GM21390 (cell line): ENCODE data around the gene LRRC41.
"Not testable (repeated sequence)": the region's sequence is repeated elsewhere in the genome, so short reads cannot be mapped to it uniquely, and the experiment has no call there.

ENCODE experiments used
- ATAC-seq: cut with Tn5 transposase; IDR thresholded peaks from one replicate; pipeline ENCODE4 v1.9.1; 2021; ENCODE audit not compliant: unreplicated experiment

Gene LRRC41

GRCh38 chr1:46328182-46328581, 24.8 kb upstream of the LRRC41 start:
- ATAC-seq = not testable (repeated sequence)

DNA sequence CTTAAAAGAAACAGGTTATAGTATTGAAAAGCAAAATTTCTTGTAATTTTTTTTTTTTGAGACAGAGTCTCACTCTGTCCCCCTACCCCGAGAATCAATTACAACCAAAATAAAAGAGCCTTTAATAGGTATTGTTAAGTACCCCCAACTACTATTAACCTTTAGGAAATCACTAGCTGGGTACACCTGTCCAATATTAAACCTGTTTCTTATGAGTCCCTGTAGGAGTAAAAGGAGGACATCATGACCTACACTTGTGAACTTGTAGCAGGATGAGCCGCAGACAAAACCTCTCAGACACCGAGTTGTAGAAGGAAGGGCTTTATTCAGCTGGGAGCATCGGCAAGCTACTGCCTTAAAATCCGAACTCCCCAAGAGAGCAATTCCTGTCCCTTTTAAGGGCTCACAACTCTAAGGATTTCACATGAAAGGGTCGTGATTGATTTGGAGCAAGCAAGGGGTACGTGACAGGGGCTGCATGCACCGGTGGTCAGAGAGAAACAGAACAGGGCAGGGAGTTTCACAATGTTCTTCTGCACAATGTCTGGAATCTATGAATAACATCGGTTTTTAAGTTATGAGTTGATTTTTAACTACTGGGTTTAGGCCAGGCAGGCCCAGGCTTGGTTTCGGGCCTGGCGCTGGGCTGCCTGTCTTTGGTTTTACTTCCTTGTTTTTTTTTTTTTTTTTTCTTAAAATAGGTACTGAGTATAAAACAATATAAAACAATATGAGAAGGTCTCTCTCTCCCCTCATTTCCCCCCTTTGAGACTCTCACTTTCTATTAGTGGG, 22.1 kb upstream of the LRRC41 start:
- peak; percentile 56 for ATAC-seq

DNA sequence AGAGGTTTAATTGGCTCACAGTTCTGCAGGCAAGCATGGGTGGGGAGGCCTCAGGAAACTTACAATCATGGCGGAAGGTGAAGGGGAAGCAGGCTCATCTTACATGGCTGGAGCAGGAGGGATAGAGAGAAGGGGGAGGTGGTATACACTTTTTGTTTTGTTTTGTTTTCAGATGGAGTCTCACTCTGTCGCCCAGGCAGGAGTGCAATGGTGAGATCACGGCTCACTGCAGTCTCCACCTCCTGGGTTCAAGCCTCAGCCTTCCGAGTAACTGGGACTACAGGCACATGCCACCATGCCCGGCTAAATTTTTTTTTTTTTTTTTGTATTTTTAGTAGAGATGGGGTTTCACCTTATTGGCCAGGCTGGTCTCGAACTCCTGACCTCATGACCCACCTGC, 18.8 kb upstream of the LRRC41 start:
- ATAC-seq = not testable (repeated sequence)

DNA sequence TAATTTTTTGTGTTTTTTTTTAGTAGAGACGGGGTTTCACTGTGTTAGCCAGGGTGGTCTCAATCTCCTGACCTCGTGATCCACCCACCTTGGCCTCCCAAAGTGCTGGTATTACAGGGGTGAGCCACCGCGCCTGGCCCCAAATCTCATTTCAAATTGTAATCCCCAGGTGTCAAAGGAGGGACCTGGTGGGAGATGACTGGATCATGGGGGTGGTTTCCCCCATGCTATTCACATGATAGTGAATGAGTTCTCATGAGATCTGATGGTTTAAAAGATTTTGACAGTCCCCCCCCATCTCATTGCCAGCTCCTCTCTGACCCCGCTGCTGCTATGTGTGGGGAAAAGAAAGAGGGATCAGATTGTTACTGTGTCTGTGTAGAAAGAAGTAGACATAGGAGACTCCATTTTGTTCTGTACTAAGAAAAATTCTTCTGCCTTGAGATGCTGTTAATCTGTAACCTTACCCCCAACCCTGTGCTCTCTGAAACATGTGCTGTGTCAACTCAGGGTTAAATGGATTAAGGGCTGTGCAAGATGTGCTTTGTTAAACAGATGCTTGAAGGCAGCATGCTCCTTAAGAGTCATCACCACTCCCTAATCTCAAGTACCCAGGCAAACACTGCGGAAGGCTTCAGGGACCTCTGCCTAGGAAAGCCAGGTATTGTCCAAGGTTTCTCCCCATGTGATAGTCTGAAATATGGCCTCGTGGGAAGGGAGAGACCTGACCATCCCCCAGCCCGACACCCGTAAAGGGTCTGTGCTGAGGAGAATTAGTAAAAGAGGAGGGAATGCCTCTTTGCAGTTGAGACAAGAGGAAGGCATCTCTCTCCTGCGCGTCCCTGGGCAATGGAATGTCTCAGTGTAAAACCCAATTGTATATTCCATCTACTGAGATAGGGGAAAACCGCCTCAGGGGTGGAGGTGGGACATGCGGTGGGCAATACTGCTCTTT, 16.8 kb upstream of the LRRC41 start:
- ATAC-seq = not testable (repeated sequence)

DNA sequence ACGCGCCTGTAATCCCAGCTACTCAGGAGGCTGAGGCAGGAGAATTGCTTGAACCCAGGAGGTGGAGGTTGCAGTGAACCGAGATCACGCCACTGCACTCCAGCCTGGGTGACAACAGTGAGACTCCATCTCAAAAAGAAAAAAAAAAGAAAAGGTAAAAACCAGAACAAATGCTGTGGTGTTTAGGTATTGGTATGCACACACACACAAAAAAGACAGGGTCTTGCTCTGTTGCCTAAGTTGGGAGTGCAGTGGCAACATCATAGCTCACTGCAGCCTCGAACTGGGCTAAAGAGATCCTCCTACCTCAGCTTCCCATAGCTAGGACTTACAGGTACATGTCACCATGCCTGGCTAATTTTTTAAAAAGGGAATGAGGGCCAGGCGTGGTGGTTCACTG, 15.9 kb upstream of the LRRC41 start:
- not testable (repeated sequence) for ATAC-seq

DNA sequence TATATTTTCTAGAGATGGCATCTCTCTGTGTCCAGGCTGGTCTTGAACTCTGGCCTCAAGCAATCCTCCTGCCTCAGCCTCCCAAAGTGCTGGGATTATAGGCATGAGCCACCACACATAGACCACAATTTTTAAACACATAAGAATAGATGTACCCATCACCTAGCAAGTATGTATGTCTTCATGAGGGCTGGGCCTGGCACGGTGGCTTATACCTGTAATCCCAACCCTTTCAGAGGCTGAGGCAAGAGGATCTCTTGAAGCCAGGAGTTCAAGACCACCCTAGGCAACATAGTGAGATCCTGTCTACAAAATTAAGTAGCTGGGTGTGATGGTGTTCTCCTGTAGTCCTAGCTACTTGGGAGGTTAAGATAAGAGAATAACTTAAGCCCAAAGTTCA, 13.9 kb upstream of the LRRC41 start:
- ATAC-seq = no peak

DNA sequence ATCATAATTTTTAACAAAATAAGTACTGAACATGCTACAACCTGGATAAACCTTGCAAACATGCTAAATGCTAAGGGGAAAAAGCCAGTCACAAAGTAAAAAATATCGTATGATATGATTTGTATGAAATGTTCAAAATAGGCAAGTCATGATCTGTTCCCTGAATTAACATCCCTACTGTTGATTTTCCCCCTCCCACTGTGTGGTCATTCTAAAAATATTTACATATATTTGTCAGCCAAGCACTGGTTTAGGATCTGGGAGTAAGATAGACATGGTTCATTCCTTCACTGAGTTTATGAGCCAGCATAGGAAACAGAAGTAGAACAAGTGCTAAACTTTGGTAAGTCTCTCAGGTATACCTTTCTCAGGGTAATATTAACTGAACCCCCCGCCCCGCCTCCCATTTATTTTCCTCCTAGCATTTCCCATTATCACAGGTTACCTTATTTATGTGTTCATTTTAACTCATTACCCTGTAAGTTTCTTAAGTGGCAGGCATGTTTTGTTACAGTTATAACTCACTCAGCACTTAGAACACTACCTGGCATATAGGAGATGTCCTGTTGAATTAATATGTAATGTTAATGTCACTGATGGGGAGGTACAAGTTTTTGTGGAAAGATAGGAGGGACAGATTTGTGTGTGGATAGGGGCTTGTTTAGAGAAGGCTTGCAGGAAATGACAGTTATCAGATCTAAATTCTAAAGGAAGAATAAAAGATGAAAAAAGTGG, 12.4 kb upstream of the LRRC41 start:
- no peak for ATAC-seq

- no peak for ATAC-seq
These were observed 6.9 kb upstream of the LRRC41 start for GRCh38 chr1:46310321-46310720.

DNA sequence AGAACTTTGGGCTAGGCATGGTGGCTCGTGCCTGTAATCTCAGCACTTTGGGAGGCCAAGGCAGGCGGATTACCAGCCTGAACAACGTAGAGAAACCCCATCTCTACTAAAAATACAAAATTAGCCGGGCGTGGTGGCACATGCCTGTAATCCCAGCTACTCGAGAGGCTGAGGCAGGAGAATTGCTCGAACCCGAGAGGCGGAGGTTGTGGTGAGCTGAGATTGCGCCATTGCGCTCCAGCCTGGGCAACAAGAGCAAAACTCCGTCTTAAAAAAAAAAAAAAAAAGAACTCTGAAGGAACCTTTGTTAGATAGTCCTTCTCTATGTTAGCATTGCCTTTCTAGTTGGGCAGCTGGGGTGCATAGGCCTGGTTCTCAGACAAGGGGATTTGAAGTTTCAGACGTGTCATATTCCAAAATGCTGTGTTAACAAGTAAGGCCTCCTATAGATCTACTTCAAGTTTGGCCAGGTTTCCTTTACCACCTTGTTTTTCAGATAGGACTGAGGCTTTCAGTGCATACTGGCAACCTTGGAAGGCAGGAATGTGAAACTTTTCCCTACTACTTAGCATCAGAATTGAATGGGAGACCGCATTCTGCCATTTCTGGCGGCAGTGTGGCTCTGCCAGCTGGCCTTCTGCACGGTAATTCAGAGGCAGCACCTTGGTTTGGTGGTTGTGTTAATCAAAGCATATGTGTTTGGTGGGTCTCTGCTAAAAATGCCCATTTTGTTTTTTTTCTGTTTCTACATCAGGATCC, 6.2 kb upstream of the LRRC41 start:
- ATAC-seq = no peak

- ATAC-seq = no peak
These were observed 2.7 kb upstream of the LRRC41 start for GRCh38 chr1:46306159-46306530.

DNA sequence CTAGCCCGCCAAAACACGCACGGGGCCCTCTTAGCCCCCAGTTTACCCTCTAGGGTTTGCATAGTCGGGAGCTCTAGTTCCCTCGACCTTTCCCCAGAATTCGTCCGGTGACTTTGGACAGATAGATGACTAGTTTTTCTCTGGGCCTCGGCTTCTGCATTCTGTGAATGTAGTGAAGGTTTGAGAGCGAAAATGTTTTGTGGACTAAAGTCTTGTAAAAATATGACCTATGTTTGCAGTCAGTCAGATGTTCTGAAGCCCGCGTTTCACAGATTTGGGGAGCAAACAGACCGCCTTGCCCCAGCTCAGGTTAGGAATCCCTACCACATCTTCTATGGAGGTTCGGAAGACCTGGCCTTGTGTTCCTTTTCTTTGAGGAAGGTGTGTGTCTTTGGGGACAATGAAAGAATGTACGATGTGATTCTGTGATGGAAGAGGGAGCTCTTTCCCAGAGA, 483 bp upstream of the LRRC41 start:
- no peak for ATAC-seq

GRCh38 chr1:46302641-46303037, 777 bp downstream of the LRRC41 start:
- ATAC-seq = peak; percentile 6

- ATAC-seq = peak; percentile 35
These were observed 1.4 kb downstream of the LRRC41 start for GRCh38 chr1:46301808-46302640.

- no peak for ATAC-seq
These were observed 2.0 kb downstream of the LRRC41 start for GRCh38 chr1:46301406-46301807.

- ATAC-seq = no peak
These were observed 2.6 kb downstream of the LRRC41 start for GRCh38 chr1:46300673-46301405.

DNA sequence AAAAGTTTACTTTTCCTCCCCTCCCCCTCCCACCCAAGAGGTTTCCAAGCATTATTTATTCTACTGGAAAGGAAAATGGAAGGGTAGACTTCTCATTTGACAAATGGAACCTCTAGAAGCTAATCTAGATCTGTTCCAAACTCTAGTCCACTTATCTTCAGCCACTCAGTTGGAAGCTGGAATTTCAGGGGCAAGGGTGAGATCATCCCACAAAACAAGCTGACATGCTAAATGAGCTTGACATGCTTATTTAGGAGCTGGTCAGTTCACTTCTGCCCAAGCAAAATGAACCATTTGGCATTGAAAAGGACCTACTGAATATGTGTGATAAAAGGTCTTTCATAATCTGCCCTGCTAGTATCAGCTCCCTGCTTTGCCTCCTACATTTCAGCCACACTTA, 5.0 kb downstream of the LRRC41 start:
- ATAC-seq = no peak

GRCh38 chr1:46295306-46295705, 8.1 kb downstream of the LRRC41 start:
- no peak for ATAC-seq

GRCh38 chr1:46289976-46290375, 13.4 kb downstream of the LRRC41 start:
- ATAC-seq = no peak

DNA sequence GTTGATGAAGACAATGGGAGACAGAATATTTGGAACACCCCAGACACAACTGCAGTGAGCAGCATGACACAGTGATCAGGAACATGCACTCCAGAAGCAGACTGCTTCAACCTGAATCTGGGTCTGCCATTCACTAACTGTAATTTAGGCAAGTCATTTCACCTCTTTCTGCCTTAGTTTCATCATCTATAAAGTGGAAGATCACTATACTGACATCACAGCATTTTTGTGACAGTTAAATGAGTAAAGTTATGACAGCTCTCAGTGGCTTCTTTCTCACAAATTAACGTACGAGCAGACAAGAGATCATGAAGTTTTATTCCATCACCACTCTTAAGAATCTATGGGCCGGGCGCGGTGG, 14.3 kb downstream of the LRRC41 start:
- no peak for ATAC-seq
